Stimulated activated CD4-positive, alpha-beta T cell treated with anti-CD3 and anti-CD28 coated beads, Interleukin-15, amount 100 ng/mL, for 48 hours (primary cell): Measurements from ENCODE around the gene KIAA0319L.

Experiments used
- DNase-seq, 2 donors: peaks; one replicate each; pipeline ENCODE4 v3.0.0-alpha.2; 2020; ENCODE audit warnings: low read depth in 2 of 2

KIAA0319L gene

GRCh38 chr1:35563166-35563565 is 6.0 kb upstream of the KIAA0319L start:
- no peak for DNase-seq

- DNase-seq: no peak
These were observed 4.9 kb upstream of the KIAA0319L start for GRCh38 chr1:35561972-35562680.

- no peak for DNase-seq
These were observed 4.2 kb upstream of the KIAA0319L start for GRCh38 chr1:35561297-35561971.

GRCh38 chr1:35560256-35561225 is 3.3 kb upstream of the KIAA0319L start:
- DNase-seq: no peak

GRCh38 chr1:35559317-35559944 is 2.2 kb upstream of the KIAA0319L start:
- no peak for DNase-seq

- no peak for DNase-seq
These were observed 1.4 kb upstream of the KIAA0319L start for GRCh38 chr1:35558374-35559316.

GRCh38 chr1:35557611-35558373 is 589 bp upstream of the KIAA0319L start, which contains the start of gene NCDN:
Gene NCDN (plus strand): TSS chr1:35557799. CDS start chr1:35558191, 392 bp downstream.
- DNase-seq: peak; percentile 95 to 97

- no peak for DNase-seq
These were observed 602 bp downstream of the KIAA0319L start for GRCh38 chr1:35556484-35557117.

GRCh38 chr1:35555601-35556477 is 1.4 kb downstream of the KIAA0319L start:
- DNase-seq: no peak

GRCh38 chr1:35555212-35555584 is 2.0 kb downstream of the KIAA0319L start:
- no peak for DNase-seq

GRCh38 chr1:35554266-35555211 is 2.7 kb downstream of the KIAA0319L start:
- no peak for DNase-seq

GRCh38 chr1:35553851-35554250 is 3.4 kb downstream of the KIAA0319L start:
- DNase-seq: no peak

GRCh38 chr1:35546614-35547013 is 10.6 kb downstream of the KIAA0319L start:
- DNase-seq: no peak

GRCh38 chr1:35544976-35545375 is 12.2 kb downstream of the KIAA0319L start:
- no peak for DNase-seq

GRCh38 chr1:35539824-35540261 is 17.4 kb downstream of the KIAA0319L start:
- no peak for DNase-seq

GRCh38 chr1:35539073-35539823 is 18.0 kb downstream of the KIAA0319L start:
- no peak for DNase-seq
